Osteoblast (primary cell): ENCODE measurements around the gene CUZD1. TPM values are rescaled to one million over a fixed set of nuclear protein-coding genes. Genes with fewer than 3 reads are reported as not detected.

Experiments used
- DNase-seq: peaks from one replicate; pipeline ENCODE4 v3.0.0; 2011; ENCODE audit warnings: low spot score, mixed read lengths; ENCODE audit not compliant: insufficient read length; ENCODE audit errors: missing footprints
- H2AFZ ChIP-seq: 2 replicates; pipeline ENCODE4 v1.6.0; 2011; ENCODE audit warnings: mild to moderate bottlenecking, low read length
- H3K27ac ChIP-seq: 2 replicates; pipeline ENCODE4 v1.5.1; 2011; ENCODE audit warnings: mild to moderate bottlenecking, low read depth, low read length, moderate library complexity
- H3K27me3 ChIP-seq: 2 replicates; pipeline ENCODE4 v1.6.0; 2012; ENCODE audit warnings: mild to moderate bottlenecking, control low read depth, inconsistent platforms, low read length, moderate library complexity; ENCODE audit not compliant: insufficient read depth
- H3K36me3 ChIP-seq: 2 replicates; pipeline ENCODE4 v1.5.1; 2011; ENCODE audit warnings: mild to moderate bottlenecking, low read length, control low read depth, moderate library complexity; ENCODE audit not compliant: insufficient read depth
- H3K4me1 ChIP-seq: 2 replicates; pipeline ENCODE4 v1.5.1; 2011; ENCODE audit warnings: mild to moderate bottlenecking, low read length, control low read depth, moderate library complexity; ENCODE audit not compliant: insufficient read depth
- H3K4me2 ChIP-seq: 2 replicates; pipeline ENCODE4 v1.6.0; 2011; ENCODE audit warnings: mild to moderate bottlenecking, low read length; ENCODE audit not compliant: insufficient read depth
- H3K4me3 ChIP-seq: fragments of 200-600 bp; sonication (generic); 3 replicates; pipeline ENCODE4 v1.5.1; 2012; ENCODE audit warnings: mild to moderate bottlenecking, low read length, inconsistent platforms; ENCODE audit not compliant: insufficient read depth
- H3K79me2 ChIP-seq: 2 replicates; pipeline ENCODE4 v1.6.0; 2012; ENCODE audit warnings: mild to moderate bottlenecking, low read length, control low read depth, inconsistent platforms; ENCODE audit not compliant: insufficient read depth
- H3K9me3 ChIP-seq: 2 replicates; pipeline ENCODE4 v1.5.1; 2011; ENCODE audit warnings: low read depth, low read length, control low read depth
- H4K20me1 ChIP-seq: 2 replicates; pipeline ENCODE4 v1.6.0; 2012; ENCODE audit warnings: mild to moderate bottlenecking, low read length, control low read depth; ENCODE audit not compliant: insufficient read depth
- total RNA-seq: library from RNA; depleted of rRNA; stranded (reverse); fragments of >200 nt; gene quantifications from 2 replicates; pipeline ENCODE4 v1.2.3, GENCODE V29; 2012
- TF ChIP-seq, protein P1 (sequence below): IDR thresholded peaks from 2 replicates; pipeline ENCODE4 v1.5.1; 2011; ENCODE audit warnings: mild to moderate bottlenecking, low read depth, low read length, moderate library complexity; ENCODE audit errors: extremely low read depth

CUZD1 gene
- total RNA-seq, 1 donor: 0.36 TPM

DNA sequence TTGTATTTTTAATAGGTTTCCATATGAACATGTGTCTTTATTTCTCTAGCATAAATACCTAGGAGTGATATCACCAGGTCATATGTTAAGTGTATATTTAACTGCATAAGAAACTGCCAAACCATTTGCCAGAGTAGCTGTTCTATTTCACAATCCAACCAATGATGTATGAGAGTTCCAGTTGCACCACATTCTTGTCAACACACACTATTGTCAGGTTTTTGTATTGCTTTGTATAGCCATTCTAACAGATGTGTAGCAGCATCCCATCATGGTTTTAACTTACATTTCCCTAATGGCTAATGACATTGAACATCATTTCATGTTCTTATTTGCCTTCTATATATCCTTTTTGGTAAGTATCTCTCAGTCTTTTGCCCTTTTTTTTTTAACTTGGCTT lies 4.1 kb downstream of the CUZD1 start:
- Histone ChIP-seq H3K4me1 (no peaks in the 10 kb centered on the region), H3K4me3 (no peak overlapping the region), H3K27me3 (no peaks in the 10 kb centered on the region), H4K20me1 (no peaks in the 10 kb centered on the region), H3K9me3 (no peaks in the 10 kb centered on the region), H3K36me3 (peaks cover 6% of the 10 kb centered on the region), H2AFZ (no peak overlapping the region), H3K4me2 (no peak overlapping the region), H3K27ac (no peak overlapping the region), H3K79me2 (no peaks in the 10 kb centered on the region)
- TF ChIP-seq, protein P1, sequence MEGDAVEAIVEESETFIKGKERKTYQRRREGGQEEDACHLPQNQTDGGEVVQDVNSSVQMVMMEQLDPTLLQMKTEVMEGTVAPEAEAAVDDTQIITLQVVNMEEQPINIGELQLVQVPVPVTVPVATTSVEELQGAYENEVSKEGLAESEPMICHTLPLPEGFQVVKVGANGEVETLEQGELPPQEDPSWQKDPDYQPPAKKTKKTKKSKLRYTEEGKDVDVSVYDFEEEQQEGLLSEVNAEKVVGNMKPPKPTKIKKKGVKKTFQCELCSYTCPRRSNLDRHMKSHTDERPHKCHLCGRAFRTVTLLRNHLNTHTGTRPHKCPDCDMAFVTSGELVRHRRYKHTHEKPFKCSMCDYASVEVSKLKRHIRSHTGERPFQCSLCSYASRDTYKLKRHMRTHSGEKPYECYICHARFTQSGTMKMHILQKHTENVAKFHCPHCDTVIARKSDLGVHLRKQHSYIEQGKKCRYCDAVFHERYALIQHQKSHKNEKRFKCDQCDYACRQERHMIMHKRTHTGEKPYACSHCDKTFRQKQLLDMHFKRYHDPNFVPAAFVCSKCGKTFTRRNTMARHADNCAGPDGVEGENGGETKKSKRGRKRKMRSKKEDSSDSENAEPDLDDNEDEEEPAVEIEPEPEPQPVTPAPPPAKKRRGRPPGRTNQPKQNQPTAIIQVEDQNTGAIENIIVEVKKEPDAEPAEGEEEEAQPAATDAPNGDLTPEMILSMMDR: no peak
- DNase-seq: no peak

DNA sequence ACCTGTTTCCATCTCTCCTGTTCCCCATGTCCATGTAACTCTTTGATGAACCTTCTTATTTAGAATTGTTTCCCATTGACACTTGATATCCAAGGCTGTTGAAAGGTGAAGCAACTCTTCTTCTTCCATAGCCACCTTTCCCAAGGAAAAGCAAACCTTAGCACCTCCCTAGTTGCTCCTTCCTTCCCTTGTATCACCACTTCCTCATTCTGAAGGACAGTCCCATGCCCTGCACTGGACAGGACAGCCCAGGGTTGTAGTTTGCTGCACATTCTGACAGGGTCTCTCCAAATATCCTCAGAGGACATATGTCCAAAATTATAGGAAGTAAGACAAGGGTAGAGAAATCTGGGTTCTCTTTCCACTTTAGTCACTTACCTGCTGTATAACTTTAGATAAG lies 6.2 kb downstream of the CUZD1 start:
- no peak for DNase-seq
- Histone ChIP-seq H3K9me3 (no peaks in the 10 kb centered on the region), H3K36me3 (peaks cover 9% of the 10 kb centered on the region), H3K4me1 (no peaks in the 10 kb centered on the region), H2AFZ (no peak overlapping the region), H3K27ac (no peak overlapping the region), H3K4me2 (no peak overlapping the region), H4K20me1 (no peaks in the 10 kb centered on the region), H3K4me3 (no peak overlapping the region), H3K27me3 (no peaks in the 10 kb centered on the region), H3K79me2 (no peaks in the 10 kb centered on the region)
- TF ChIP-seq, protein P1: no peak

DNA sequence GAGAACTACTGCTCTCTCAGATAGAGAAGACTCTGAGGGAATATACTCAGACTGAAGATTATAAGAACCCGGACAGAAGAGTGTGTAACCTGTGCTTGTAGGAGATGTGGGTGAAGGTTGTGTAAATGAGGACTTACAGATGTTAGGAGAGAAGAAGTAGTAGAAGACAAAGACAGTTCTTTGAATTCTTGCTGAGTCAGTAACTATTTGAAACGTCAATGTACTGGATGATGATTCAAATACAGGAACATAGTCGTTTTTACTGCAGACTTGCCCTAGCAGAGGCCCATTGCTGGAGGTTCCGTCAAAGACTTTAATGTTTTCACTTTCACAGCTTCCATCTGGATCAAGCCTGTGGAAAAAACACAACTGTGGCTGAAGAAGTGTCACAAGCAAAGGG lies 6.8 kb downstream of the CUZD1 start:
- H3K4me3 ChIP-seq: no peak overlapping the region
- H3K4me1 ChIP-seq: no peaks in the 10 kb centered on the region
- TF ChIP-seq, protein P1: no peak
- no peak overlapping the region for H3K27ac ChIP-seq
- peaks cover 9% of the 10 kb centered on the region for H3K36me3 ChIP-seq
- no peaks in the 10 kb centered on the region for H3K9me3 ChIP-seq
- DNase-seq: no peak
- no peaks in the 10 kb centered on the region for H3K27me3 ChIP-seq
- no peaks in the 10 kb centered on the region for H4K20me1 ChIP-seq
- no peaks in the 10 kb centered on the region for H3K79me2 ChIP-seq
- no peak overlapping the region for H3K4me2 ChIP-seq
- H2AFZ ChIP-seq: no peak overlapping the region

DNA sequence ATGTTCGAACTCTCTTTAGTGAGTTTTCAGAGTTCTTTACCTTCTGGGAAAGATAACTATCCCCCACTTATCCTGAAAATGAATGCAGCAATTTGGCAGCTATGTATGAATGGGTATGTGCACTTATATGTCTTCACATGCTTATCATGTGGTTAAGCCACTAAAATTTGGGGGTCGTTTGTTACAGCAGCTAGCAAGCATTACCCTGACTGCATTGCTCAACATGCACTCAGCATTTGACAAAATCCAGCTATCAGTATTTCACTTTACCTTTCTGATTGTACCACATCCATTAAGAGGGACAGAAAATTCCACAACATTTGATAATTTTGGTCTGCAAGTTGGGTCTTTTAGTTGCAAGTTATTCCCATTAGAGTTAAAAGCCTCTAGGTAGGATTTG lies 9.7 kb downstream of the CUZD1 start:
- H3K4me1 ChIP-seq: no peaks in the 10 kb centered on the region
- H3K4me3 ChIP-seq: no peak overlapping the region
- DNase-seq: no peak
- no peak overlapping the region for H3K27ac ChIP-seq
- H3K9me3 ChIP-seq: no peaks in the 10 kb centered on the region
- H4K20me1 ChIP-seq: no peaks in the 10 kb centered on the region
- no peak overlapping the region for H2AFZ ChIP-seq
- H3K79me2 ChIP-seq: no peaks in the 10 kb centered on the region
- peaks cover 13% of the 10 kb centered on the region for H3K36me3 ChIP-seq
- no peak overlapping the region for H3K4me2 ChIP-seq
- TF ChIP-seq, protein P1: no peak
- no peaks in the 10 kb centered on the region for H3K27me3 ChIP-seq
